Neuronal stem cell (in vitro differentiated cells): ENCODE measurements around the gene KIFC3.
"Not testable (repeated sequence)": the region's sequence is repeated elsewhere in the genome, so short reads cannot be mapped to it uniquely, and the experiment has no call there.

Experiments used
- DNase-seq: peaks from one replicate; pipeline ENCODE4 v3.0.0-alpha.2; 2013; ENCODE audit warnings: low spot score
- H2AFZ ChIP-seq: one replicate; pipeline ENCODE4 v1.6.1; 2013; ENCODE audit warnings: mild to moderate bottlenecking, low read length, inconsistent platforms
- H2AK5ac ChIP-seq: 2 replicates; pipeline ENCODE4 v1.6.1; 2013; ENCODE audit warnings: low read depth, mild to moderate bottlenecking, inconsistent platforms, low read length, moderate library complexity, mixed read lengths
- H2BK120ac ChIP-seq: 2 replicates; pipeline ENCODE4 v1.6.1; 2013; ENCODE audit warnings: low read depth, mild to moderate bottlenecking, inconsistent platforms, low read length, moderate library complexity, mixed read lengths
- H2BK12ac ChIP-seq: one replicate; pipeline ENCODE4 v1.6.1; 2013; ENCODE audit warnings: low read length, inconsistent platforms
- H2BK15ac ChIP-seq: 2 replicates; pipeline ENCODE4 v1.6.1; 2013; ENCODE audit warnings: mild to moderate bottlenecking, low read length, inconsistent platforms, mixed read lengths
- H2BK5ac ChIP-seq: one replicate; pipeline ENCODE4 v1.6.1; 2013; ENCODE audit warnings: inconsistent platforms, mild to moderate bottlenecking, low read length, moderate library complexity
- H3K14ac ChIP-seq: one replicate; pipeline ENCODE4 v1.6.1; 2013; ENCODE audit warnings: low read length, inconsistent platforms
- H3K18ac ChIP-seq: 2 replicates; pipeline ENCODE4 v1.6.1; 2013; ENCODE audit warnings: low read length, inconsistent platforms
- H3K23ac ChIP-seq: 2 replicates; pipeline ENCODE4 v1.6.1; 2013; ENCODE audit warnings: low read depth, mild to moderate bottlenecking, mixed read lengths, low read length, inconsistent platforms; ENCODE audit not compliant: poor library complexity
- H3K27ac ChIP-seq: replicated peaks from 3 replicates; pipeline ENCODE4 v1.5.1; 2013; ENCODE audit warnings: low read length, inconsistent platforms
- H3K27me3 ChIP-seq, 3 experiments: 2 replicates each; pipeline ENCODE4 v1.6.1; 2013; ENCODE audit warnings: low read length in 3 of 3, mild to moderate bottlenecking in 2 of 3, inconsistent platforms in 1 of 3, low read depth in 1 of 3, mixed read lengths in 1 of 3, moderate library complexity in 1 of 3; ENCODE audit not compliant: control insufficient read depth in 3 of 3, insufficient read depth in 3 of 3
- H3K36me3 ChIP-seq, 2 donors: replicated peaks in 1 of 2; 2 replicates each; pipeline ENCODE4 v1.6.1; 2013; ENCODE audit warnings: low read length in 2 of 2; ENCODE audit not compliant: control insufficient read depth in 2 of 2, insufficient read depth in 2 of 2
- H3K4ac ChIP-seq: 2 replicates; pipeline ENCODE4 v1.6.1; 2013; ENCODE audit warnings: inconsistent platforms, mild to moderate bottlenecking, low read length, moderate library complexity
- H3K4me1 ChIP-seq, 2 donors: 1 replicate in 1 of 2; 2 replicates in 1 of 2; pipeline ENCODE4 v1.6.1; 2013; ENCODE audit warnings: low read length in 2 of 2, low read depth in 1 of 2; ENCODE audit not compliant: control insufficient read depth in 2 of 2, insufficient read depth in 1 of 2
- H3K4me2 ChIP-seq: one replicate; pipeline ENCODE4 v1.6.1; 2013; ENCODE audit warnings: mild to moderate bottlenecking, low read length, inconsistent platforms; ENCODE audit not compliant: insufficient read depth, poor library complexity, severe bottlenecking
- H3K4me3 ChIP-seq, 2 donors: 2 replicates each; pipeline ENCODE4 v1.5.1; 2013; ENCODE audit warnings: low read length in 2 of 2, mild to moderate bottlenecking in 2 of 2, inconsistent platforms in 1 of 2, moderate library complexity in 1 of 2
- H3K79me1 ChIP-seq: one replicate; pipeline ENCODE4 v1.6.1; 2013; ENCODE audit warnings: low read depth, mild to moderate bottlenecking, inconsistent platforms, low read length, moderate library complexity
- H3K9ac ChIP-seq: one replicate; pipeline ENCODE4 v1.6.1; 2013; ENCODE audit warnings: mild to moderate bottlenecking, low read depth, low read length, inconsistent platforms; ENCODE audit not compliant: poor library complexity
- H3K9me3 ChIP-seq, 2 donors: replicated peaks in 1 of 2; 2 replicates each; pipeline versions ENCODE3 to v1.6.1; 2013; ENCODE audit warnings: low read length in 2 of 2, mild to moderate bottlenecking in 2 of 2, inconsistent platforms in 1 of 2, low read depth in 1 of 2, mixed read lengths in 1 of 2, moderate library complexity in 1 of 2; ENCODE audit not compliant: control insufficient read depth in 2 of 2, insufficient read depth in 1 of 2
- H4K8ac ChIP-seq: one replicate; pipeline ENCODE4 v1.6.1; 2013; ENCODE audit warnings: low read depth, mild to moderate bottlenecking, inconsistent platforms, low read length, moderate library complexity
- H4K91ac ChIP-seq: one replicate; pipeline ENCODE4 v1.6.1; 2013; ENCODE audit warnings: low read length, low read depth, mild to moderate bottlenecking, inconsistent platforms; ENCODE audit not compliant: poor library complexity
- WGBS, 2 donors: extraction: QIAGEN DNeasy Blood & Tissue Kit; methylation state at CpG; one replicate each; pipeline ENCODE4 v1.1.7; 2013; ENCODE audit warnings: missing lambda C conversion rate in 2 of 2, mixed read lengths in 1 of 2; ENCODE audit not compliant: insufficient read length in 2 of 2, insufficient replicate concordance in 1 of 2; ENCODE audit errors: extremely low coverage in 2 of 2; 5-methylcytosine and 5-hydroxymethylcytosine counted together

Gene KIFC3

GRCh38 chr16:57712569-57712968, 89.7 kb downstream of the KIFC3 start:
- not testable (repeated sequence) for H3K9me3 ChIP-seq, H3K14ac ChIP-seq, H4K8ac ChIP-seq, H2AK5ac ChIP-seq, H2BK12ac ChIP-seq, H3K36me3 ChIP-seq, H3K27ac ChIP-seq, H3K18ac ChIP-seq, H2BK15ac ChIP-seq, H3K9ac ChIP-seq, H3K4me3 ChIP-seq, DNase-seq, H3K4ac ChIP-seq, H3K4me2 ChIP-seq, H2AFZ ChIP-seq, H4K91ac ChIP-seq, H3K4me1 ChIP-seq, H3K23ac ChIP-seq, H3K79me1 ChIP-seq, H2BK120ac ChIP-seq, H2BK5ac ChIP-seq
- WGBS, 2 donors, result no CpG with 5 or more reads among the region's 6 CpGs
- peaks cover 0 to 32% (median 0%) of the 10 kb centered on the region in 3 experiments for H3K27me3 ChIP-seq

- Histone ChIP-seq H3K4me2 (no peak overlapping the region), H2BK5ac (no peak overlapping the region), H3K27ac (no peak overlapping the region), H3K4me1 (no peaks in the 10 kb centered on the region), H3K9ac (no peak overlapping the region), H2BK12ac (no peak overlapping the region), H3K36me3 (no peaks in the 10 kb centered on the region), H2BK15ac (no peak overlapping the region), H3K27me3 (peaks cover 0 to 32% (median 0%) of the 10 kb centered on the region in 3 experiments), H2BK120ac (no peak overlapping the region), H3K4me3 (no peak overlapping the region), H3K14ac (no peak overlapping the region), H3K18ac (no peak overlapping the region), H4K8ac (no peak overlapping the region), H4K91ac (no peak overlapping the region), H3K9me3 (no peaks in the 10 kb centered on the region), H3K79me1 (no peaks in the 10 kb centered on the region), H3K23ac (no peak overlapping the region), H3K4ac (no peak overlapping the region), H2AK5ac (no peak overlapping the region), H2AFZ (no peak overlapping the region)
- WGBS, 2 donors, result no CpG with 5 or more reads among the region's 3 CpGs
- no peak for DNase-seq
Observed at GRCh38 chr16:57711993-57712392, 90.3 kb downstream of the KIFC3 start.

- Histone ChIP-seq H3K79me1 (no peaks in the 10 kb centered on the region), H2BK5ac (no peak overlapping the region), H2BK15ac (no peak overlapping the region), H4K91ac (no peak overlapping the region), H3K4ac (no peak overlapping the region), H3K4me1 (no peaks in the 10 kb centered on the region), H3K4me3 (no peak overlapping the region), H2AK5ac (no peak overlapping the region), H3K27me3 (peaks cover 0 to 29% (median 0%) of the 10 kb centered on the region in 3 experiments), H4K8ac (no peak overlapping the region), H3K18ac (no peak overlapping the region), H3K23ac (no peak overlapping the region), H3K27ac (no peak overlapping the region), H3K9ac (no peak overlapping the region), H3K14ac (no peak overlapping the region), H3K9me3 (no peaks in the 10 kb centered on the region), H2BK120ac (no peak overlapping the region), H3K36me3 (no peaks in the 10 kb centered on the region), H2BK12ac (no peak overlapping the region), H2AFZ (no peak overlapping the region), H3K4me2 (no peak overlapping the region)
- no CpG with 5 or more reads among the region's 5 CpGs for WGBS, 2 donors
- DNase-seq, result no peak
Observed at GRCh38 chr16:57711346-57711745, 90.9 kb downstream of the KIFC3 start.

- H3K4ac ChIP-seq, result no peak overlapping the region
- H4K91ac ChIP-seq, result no peak overlapping the region
- H3K36me3 ChIP-seq, result no peaks in the 10 kb centered on the region
- H2BK120ac ChIP-seq, result no peak overlapping the region
- peaks cover 2% of the 10 kb centered on the region for H3K79me1 ChIP-seq
- H3K4me2 ChIP-seq, result no peak overlapping the region
- H2AFZ ChIP-seq, result no peak overlapping the region
- H3K27ac ChIP-seq, result no peak overlapping the region
- no peak overlapping the region for H3K9ac ChIP-seq
- no peak overlapping the region for H3K18ac ChIP-seq
- no peak overlapping the region for H4K8ac ChIP-seq
- no peak overlapping the region for H3K23ac ChIP-seq
- no peaks in the 10 kb centered on the region for H3K4me1 ChIP-seq
- H3K27me3 ChIP-seq, result peaks cover 0 to 21% (median 0%) of the 10 kb centered on the region in 3 experiments
- peaks cover 0 to 4% of the 10 kb centered on the region in 2 donors for H3K9me3 ChIP-seq
- H2BK15ac ChIP-seq, result no peak overlapping the region
- no peak overlapping the region for H2BK5ac ChIP-seq
- DNase-seq, result no peak
- H3K4me3 ChIP-seq, result no peak overlapping the region
- H2AK5ac ChIP-seq, result no peak overlapping the region
- no CpG with 5 or more reads among the region's 3 CpGs for WGBS, 2 donors
- no peak overlapping the region for H2BK12ac ChIP-seq
- no peak overlapping the region for H3K14ac ChIP-seq
Observed at GRCh38 chr16:57709663-57710062, 92.6 kb downstream of the KIFC3 start.
